ENCODE results near the gene GNAQ.
A peak's percentile ranks its signal among the peaks of the same experiment; 100 is the strongest.
"Not testable (repeated sequence)": the region's sequence is repeated elsewhere in the genome, so short reads cannot be mapped to it uniquely, and the experiment has no call there.

Gene GNAQ

GRCh38 chr9:77898864-77899263, 132.7 kb downstream of the GNAQ start:
- no peak for DNase-seq

DNA sequence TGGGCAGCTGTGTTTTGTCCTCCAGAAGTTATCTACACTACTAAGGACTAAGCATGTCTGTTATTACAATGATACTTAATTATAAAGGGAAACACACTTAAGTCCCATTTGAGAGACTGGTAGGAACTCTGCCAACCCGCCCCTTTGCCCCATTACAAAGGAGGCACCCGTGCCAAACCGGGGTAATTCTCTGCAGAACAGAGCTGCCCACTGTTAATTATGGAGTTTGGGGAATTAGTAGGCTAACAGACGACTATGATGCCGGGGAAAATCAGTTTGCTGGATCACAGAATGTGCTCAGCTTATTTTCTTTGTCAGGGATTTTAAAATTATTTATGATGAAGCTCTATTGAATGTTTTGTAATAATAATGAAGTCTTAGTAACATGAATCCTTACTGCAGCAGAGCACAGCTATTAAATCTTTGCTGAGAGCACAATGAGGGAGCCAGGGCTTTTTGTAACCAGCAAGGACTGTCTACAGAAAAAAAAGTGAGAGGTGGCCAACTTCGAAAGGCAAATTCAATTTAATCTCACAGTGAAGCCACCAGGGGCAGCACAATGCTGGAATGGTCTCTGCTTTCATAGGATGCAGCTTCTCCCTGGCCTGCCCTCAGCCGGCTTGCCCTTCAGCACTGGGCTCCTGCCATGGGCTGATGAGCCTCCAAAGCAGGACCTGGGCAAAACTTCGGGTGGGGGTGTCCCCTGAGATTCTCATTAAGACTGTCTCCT, 134.5 kb downstream of the GNAQ start:
- peak; percentile 72 for DNase-seq

- DNase-seq = no peak
Measured at GRCh38 chr9:77896269-77896937, 135.2 kb downstream of the GNAQ start.

- peak; percentile 53 for DNase-seq
Measured at GRCh38 chr9:77893706-77894105, 137.9 kb downstream of the GNAQ start.

DNA sequence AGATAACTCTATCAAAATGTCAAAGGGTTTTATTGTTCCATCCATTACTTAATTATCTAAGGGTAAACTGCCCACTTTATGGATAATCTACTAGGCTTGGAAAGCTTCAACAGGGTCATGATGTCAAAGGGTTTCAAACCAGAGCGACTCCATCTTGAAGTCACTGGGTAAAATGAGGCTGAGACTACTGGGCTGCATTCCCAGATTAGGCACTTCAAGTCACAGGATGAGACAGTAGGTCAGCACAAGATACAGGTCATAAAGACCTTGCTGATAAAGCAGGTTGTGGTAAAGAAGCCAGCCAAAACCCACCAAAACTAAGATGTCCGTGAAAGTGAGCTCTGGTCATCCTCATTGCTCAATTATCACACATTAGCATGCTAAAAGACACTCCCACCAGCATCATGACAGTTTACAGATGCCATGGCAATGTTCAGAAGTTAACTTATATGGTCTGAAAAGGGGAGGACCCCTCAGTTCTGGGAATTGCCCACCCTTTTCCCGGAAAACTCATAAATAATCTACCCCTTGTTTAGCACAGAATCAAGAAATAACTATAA, 138.6 kb downstream of the GNAQ start:
- peak; percentile 95 for DNase-seq

- DNase-seq = peak; percentile 55
Measured at GRCh38 chr9:77892171-77892570, 139.4 kb downstream of the GNAQ start.

GRCh38 chr9:77891128-77891800, 140.3 kb downstream of the GNAQ start:
- peak; percentile 81 for DNase-seq

DNA sequence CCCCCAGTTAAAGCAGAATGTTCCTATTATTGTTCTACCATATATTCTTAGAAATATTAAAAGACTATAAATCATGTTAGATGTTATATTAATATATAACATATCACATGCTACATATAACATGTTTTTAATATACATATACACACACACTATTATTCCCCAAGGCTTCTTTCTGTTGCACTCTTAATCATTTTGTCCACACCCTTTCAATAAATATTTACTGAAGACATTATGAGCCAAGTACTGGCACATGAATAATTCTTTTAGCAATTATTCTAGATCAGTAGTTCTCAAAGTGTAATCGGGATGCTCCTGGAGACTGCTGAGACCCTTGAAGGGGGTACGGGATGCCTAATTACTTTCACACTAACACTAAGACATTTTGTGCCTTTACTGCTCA, 143.9 kb downstream of the GNAQ start:
- no peak for DNase-seq

GRCh38 chr9:77885104-77885672, 146.4 kb downstream of the GNAQ start:
- no peak for DNase-seq

- no peak for DNase-seq
Measured at GRCh38 chr9:77883846-77884771, 147.5 kb downstream of the GNAQ start.

GRCh38 chr9:77883133-77883532, 148.5 kb downstream of the GNAQ start:
- DNase-seq = no peak

DNA sequence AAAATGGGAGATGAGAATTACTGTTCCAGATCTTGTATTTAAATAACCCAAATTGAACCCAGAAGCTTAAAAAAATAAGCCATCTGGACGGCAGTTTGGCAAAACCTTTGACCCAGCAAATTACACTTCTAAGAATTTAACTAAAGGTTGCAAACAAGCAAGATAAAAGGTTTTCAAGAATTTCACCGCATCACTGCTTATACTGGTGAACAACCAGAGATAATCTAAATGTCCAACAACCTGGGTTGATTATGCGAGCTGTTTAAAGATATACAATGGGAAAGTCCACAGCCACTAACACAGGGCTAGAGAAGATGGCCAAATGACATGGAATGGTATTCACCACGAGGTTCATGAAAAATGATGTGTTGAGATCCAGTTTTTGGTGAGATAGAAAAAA, 149.3 kb downstream of the GNAQ start:
- DNase-seq = peak; percentile 85

DNA sequence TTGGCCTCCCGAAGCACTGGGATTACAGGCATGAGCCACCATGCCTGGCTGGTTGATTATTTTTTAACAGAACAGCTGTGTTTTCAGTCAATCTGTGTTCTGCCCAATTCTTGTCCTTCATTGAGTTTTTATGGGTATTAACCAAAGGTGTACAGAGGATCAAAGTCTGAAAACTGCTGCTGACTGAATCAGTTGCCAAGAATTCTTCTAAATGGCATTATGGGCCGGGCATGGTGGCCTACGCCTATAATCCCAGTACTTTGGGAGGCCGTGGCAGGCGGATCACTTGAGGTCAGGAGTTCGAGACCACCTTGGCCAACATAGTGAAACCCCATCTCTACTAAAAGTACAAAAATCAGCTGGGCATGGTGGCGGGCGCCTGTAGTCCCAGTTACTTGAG, 150.0 kb downstream of the GNAQ start:
- not testable (repeated sequence) for DNase-seq

DNA sequence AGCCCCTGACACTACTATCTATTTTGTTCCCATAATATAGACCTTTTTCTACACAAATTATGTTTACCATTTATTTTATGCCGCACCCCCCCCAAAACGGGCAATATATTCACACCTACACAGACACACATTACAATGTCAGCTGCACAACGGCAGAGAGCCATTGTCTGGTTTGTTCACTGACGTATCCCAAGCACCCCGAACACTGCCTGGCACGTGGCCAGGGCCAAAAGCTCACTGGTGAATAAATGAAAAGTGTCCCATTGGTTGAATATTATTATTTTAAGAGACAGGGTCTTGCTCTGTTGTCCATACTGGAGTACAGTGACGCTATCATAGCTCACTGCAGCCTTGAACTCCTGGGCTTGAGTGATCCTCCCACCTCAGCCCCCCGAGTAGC, 150.5 kb downstream of the GNAQ start:
- DNase-seq = no peak

DNA sequence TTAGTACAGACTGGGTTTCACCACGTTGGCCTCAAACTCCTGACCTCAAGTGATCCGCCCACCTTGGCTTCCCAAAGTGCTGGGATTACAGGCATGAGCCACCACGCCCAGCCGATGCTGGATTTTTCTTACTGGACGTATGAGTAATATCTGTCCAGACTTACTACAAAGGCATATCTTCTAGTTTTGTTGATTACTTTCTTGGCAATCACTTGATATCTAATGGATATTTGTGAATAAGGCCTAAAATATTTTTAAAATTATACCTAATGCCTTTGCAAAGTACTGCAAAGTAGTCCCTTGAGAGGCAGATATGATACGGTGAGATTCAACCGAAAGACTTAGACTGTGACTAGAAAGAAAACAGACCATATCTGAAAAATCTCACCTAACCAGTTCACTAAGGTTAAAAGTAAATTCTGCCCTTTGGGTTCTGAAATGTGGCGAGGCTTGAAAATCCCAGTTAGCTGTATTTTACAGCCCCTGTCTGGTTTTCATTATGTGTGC, 152.1 kb downstream of the GNAQ start:
- no peak for DNase-seq

GRCh38 chr9:77878793-77879192, 152.8 kb downstream of the GNAQ start:
- not testable (repeated sequence) for DNase-seq

DNA sequence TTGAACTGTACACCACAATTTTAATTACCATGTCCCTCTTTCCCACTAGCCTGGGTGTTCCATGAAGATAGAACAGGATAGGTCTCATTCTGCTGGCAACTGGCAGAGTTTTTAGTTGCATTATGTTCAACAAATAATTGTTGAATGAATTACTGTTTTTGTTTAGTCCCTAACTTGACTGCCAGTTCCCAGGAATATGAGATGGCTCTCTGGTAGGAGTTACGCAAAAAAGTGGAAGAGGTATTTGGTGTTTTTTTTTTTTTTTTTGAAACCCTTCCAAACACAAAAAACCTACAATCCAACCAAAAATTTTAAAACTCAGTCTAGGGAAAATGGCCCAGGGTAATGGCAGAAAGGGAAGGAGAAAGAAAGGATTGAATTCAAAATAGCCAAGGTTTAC, 153.6 kb downstream of the GNAQ start:
- DNase-seq = no peak

- no peak for DNase-seq
Measured at GRCh38 chr9:77876590-77876989, 155.0 kb downstream of the GNAQ start.

GRCh38 chr9:77876091-77876490, 155.5 kb downstream of the GNAQ start:
- DNase-seq = no peak

DNA sequence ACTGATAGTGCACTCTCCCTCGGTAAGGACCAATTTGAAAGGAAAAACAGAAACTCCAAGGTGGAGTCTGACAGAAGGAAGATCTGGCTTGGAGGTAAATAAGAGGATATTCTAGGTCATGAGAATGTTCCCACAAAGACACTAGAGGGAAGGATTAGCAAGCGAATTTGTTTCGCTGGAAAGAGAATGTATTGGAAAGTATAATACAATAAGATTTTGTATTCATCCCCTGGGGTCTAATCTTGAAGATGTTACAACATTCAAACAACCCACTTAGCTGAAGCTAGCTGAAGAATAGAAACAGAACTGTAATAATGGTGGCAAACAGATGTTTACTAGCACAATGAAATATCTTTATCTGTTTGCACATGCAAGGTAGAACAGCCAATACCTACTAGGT, 158.7 kb downstream of the GNAQ start:
- no peak for DNase-seq

GRCh38 chr9:77872177-77872576, 159.4 kb downstream of the GNAQ start:
- DNase-seq = no peak

- DNase-seq = no peak
Measured at GRCh38 chr9:77871483-77871882, 160.1 kb downstream of the GNAQ start.

Data from hematopoietic multipotent progenitor cell treated with erythropoietin and hydrocortisone succinate and interleukin-3 and kit ligand, for 8 days (in vitro differentiated cells).